HG02885 (cell line): ENCODE results near the gene RBM46.

Source experiments
- ATAC-seq: cut with Tn5 transposase; IDR thresholded peaks from one replicate; pipeline ENCODE4 v1.9.1; 2021; ENCODE audit warnings: mild to moderate bottlenecking; ENCODE audit not compliant: unreplicated experiment, poor library complexity

The RBM46 gene, protein sequence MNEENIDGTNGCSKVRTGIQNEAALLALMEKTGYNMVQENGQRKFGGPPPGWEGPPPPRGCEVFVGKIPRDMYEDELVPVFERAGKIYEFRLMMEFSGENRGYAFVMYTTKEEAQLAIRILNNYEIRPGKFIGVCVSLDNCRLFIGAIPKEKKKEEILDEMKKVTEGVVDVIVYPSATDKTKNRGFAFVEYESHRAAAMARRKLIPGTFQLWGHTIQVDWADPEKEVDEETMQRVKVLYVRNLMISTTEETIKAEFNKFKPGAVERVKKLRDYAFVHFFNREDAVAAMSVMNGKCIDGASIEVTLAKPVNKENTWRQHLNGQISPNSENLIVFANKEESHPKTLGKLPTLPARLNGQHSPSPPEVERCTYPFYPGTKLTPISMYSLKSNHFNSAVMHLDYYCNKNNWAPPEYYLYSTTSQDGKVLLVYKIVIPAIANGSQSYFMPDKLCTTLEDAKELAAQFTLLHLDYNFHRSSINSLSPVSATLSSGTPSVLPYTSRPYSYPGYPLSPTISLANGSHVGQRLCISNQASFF

DNA sequence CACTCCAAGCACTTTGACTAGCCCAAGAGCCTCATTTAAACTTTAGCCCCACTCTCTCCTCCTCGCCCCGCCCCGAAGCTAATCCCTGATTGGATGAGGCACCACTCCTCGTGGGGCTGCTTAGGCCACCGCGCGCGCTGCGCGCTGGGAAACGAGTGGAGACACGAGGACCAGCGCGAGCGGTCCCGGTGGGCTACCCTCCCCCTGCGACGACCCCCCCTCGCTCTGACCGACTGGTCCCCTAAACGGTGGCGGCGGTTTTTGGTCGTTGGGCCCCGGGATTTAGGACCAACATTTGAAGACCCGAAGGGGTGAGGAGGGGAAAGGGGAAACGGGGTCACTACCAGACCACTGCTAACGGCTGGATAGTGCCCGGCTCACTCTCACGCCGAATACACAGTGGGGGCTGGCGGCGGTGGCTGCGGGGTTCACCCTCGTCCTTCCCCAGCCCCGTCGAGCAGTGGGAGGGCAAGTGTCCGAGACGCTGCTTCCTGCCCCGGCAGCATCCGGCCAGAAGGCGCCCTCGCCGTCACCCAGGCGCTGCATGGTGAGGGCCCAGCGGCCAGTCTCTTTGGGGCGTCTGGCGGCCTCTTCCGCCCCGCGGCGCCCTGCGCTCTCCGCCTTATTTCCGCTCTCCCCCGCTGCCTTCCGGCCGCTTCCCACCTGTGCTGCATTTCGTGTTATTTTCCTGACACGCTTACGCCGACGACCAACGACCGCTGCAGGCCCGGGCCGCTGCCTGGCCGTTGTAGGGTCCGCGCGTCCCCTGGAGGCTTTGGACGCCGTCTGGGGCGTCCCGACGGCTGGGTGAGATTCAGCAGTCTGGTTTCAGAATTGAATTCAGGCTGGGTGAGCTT is at the start of gene RBM46:
TSS of gene RBM46 (plus strand) at position 147 of the 857 bp plus-strand sequence. CDS start 15,481 bp downstream, outside the sequence.
- ATAC-seq, result no peak

DNA sequence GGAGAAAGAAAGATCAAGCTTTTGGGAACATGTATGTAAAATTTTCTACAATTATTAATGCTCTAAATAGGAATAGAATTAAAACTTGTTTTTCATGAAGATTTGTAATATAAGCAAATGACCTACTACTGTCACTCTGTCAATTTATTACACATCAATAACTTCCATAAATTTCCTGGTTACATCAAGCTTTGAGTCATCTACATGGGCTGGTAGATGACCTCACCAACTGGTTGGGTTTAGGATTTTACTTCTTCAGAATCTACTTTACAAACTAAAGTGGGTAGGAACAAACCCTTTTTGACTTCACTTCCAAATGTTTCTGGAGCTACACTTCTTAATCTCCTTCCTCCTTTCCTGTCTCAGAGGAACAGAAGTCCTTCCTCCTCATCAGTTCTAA is 49.3 kb upstream of the RBM46 start:
- no peak for ATAC-seq

DNA sequence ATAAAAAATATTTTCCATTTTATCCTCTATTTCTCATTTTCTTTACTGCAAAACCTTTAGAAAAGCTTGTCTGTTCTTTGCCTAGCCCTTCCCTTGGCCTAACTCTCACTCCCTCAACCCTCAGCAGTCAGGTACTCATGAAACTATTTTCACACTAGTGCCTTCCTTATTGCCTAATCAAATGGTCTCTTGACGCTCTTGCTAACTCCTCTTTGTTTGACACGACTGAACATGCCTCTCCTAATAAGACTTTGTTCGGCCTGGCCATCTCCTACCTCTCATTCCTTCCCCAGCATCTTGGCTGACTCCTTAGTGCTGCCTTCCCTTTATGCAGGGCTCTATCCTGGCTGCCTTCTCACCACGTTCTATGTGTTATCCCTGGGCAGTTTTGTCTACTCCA is 48.4 kb upstream of the RBM46 start:
- ATAC-seq, result no peak

DNA sequence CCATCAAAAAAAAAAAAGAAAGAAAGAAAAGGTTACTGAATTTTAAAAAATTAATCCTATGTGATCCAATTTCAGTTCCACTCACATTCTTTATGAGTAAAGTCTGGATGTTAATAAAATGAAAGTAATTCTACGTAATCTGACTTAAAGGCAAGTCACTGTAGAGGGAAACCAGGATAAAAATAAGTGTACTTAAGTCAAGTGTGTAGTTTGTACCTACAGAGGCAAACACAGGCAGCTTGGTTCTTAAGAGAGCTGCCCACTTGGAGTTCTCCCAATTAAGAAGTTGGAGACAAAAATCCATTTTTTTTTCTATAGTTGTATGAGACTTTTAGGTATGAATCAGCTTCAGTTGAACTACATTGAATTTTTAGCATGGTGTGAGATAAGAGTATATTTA is 44.3 kb upstream of the RBM46 start:
- no peak for ATAC-seq

DNA sequence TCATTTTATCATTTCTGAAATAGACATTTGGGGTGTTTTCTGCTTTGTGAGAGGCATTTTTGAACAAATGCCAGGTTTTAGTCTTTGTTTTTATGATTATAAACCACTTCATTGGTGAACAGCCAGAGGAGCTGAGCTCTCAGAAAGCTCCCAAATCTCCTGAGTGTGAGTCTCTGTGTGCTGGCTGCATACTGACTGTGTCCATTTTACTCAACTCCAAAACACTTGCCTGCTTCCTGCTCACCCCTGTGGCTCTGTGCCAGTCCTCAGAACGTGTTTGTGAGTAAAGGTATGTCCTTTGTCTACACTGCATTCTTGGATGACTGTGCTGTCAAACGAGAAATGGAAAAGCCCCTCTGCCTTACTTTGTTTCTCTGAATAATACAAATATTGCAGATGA is 42.6 kb upstream of the RBM46 start:
- ATAC-seq, result no peak

DNA sequence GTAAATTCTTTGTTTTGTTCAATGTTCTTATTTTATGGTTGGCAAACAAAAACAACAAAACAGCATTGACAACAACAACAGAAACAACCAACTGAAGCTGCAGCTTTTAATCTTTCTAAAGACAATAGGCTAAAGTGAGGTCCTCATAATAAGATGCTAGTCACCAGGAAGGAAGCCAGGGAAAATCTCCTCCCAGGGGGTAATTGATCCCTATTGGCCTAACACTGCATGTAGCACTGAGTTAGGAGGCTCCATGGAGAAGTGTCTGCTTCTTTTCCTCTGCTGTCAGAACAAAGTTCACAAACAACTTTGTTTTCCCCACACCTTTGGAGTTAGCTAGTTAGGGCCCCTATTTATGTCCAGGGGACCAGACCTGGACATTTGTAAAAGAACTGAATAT is 42.0 kb upstream of the RBM46 start:
- no peak for ATAC-seq

DNA sequence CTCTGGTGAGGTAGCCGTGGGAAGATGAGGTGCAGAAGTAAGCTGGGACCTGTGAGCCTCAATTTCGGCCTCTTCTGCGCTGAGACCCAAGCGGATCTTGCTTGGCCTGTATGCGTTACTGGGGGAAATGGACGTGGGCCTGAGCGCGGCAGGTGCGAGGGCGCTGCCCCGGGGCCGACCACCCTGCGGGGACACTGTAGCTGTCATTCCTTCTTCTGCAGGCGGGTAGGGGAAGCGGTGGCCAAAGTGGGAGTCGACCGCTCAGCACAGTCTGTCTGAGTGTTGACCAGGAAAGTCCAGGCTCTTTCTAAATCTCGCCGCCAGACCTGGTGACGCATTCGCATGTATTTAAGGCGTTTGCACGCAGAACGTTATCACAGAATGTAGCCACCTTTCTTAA is 40.6 kb upstream of the RBM46 start:
- no peak for ATAC-seq

DNA sequence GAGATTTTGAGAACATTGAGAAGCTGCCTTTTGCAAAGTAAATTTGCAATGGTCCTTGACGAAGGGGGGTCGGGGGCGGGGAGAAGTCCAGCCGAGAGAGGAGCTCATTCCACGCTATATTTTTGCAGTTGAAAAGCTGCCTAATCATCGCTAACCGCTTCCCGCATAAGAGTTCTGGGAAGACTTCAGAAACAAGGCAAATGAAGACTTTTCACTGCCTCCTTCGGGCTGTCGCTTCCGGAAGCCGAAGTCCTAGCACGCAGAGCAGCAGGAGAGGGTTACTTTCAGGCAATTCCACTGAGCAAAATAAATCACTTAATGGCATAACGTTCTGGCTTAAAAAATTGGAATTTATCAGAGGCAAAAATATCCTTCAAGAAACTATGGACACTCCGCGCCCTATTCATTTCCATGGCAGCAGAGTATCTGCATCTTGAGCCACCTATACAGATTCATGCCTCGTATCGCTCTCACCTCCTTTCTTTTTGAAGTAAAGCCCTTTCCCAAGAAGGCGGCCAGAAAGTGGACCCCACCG is 39.9 kb upstream of the RBM46 start:
- no peak for ATAC-seq

DNA sequence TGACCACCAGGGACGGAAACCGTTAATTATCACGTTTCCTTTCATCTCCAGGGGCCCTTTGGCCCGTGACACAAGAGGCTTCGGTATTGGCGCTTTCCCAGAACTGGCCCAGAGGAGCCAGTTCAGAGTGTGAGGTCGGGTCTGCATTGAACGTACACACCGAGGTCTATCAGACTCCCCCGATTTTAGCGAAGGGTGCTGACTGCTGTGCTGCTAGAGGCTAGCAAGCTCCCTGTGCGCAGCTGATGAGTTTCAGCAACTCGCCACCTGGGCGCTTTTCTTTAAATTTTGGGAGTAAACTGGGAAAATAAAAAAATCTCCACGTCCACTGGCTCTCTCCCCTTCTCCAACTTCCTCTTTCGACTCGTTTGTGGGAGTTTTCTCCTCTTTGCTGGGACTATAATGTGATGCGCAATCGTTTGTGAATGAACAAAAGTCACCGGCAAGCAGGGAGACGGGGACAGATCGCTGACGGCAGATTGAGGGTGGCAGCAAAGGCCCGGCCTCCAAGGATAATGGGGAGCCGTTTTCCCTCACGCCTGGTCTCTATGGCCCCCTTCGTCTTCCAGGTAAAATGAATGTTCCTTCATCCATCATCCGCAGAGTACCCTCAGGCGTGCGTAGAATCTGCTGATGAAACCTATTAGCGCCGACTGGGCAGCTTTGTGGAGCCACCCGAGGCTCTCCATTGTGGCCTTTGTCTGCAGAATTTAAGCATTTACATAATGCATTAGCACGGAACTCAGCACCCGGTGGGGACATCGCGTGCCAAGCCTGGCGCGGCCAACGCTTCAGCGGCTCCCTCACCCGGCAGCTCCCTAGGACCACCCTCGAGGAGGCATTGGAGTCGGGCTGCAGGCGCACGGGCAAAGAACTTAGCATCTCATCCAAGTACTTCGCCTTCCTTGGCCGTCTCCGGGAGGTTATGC is 38.9 kb upstream of the RBM46 start:
- no peak for ATAC-seq

DNA sequence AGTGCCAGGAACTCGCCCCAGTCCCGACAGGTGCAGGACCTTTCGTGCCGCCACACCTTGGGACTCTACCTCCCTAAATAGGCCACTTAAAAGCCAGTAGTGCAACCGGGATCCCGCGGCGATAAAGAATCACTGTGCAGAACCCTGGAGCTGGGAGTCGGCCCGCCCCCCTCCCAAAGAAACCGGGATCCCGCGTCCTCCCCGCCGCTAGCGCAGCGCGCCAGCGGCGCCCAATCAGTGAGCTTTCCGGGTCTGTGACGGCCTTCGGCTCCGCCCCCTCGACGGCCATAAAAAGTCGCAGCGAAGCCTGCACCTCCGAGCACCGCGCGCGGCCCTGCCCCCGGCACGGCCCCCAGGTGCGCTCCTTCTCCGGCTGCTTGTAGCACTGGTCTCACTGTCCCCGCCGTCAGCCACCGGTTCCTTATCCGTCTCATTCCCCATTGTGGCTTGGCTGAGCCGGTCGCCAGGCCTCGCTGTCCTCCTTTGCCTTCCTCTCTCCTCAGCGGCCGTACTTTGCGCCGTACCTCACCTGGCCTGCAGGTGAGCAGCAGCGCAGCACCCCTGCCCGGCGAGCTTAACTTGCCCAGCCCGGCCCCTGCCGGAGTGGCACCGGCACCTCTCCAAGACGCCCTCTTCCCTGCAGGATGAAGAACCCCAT is 37.3 kb upstream of the RBM46 start, which contains the start of gene LRAT:
TSS of gene LRAT (plus strand) at position 318 of the 658 bp plus-strand sequence. CDS start at position 645, 327 bp downstream.
- ATAC-seq, result no peak

DNA sequence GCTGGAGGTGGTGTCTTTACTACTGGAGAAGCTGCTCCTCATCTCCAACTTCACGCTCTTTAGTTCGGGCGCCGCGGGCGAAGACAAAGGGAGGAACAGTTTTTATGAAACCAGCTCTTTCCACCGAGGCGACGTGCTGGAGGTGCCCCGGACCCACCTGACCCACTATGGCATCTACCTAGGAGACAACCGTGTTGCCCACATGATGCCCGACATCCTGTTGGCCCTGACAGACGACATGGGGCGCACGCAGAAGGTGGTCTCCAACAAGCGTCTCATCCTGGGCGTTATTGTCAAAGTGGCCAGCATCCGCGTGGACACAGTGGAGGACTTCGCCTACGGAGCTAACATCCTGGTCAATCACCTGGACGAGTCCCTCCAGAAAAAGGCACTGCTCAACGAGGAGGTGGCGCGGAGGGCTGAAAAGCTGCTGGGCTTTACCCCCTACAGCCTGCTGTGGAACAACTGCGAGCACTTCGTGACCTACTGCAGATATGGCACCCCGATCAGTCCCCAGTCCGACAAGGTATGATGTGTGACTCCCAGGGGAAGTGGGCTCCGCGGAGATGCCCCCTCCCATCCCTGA is 36.6 kb upstream of the RBM46 start:
- ATAC-seq, result no peak

DNA sequence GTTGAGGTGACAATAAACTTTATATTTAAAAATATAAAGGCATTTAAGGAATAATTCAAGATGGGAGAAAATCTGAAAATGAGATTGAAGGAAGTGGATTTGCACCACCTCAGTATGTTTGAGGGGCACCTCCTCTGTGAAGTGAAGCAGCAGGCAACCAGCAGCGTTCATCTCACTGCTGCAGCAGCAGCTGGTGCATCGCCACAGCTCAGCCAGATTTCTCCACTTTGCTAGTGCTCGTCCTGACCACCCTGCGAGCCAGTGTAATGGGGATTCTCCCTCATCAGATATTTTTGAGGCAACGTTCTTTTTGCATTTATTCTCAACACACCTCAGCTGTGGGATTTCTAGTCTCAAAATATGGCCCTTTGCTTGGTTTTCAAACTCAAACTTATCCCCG is 23.4 kb upstream of the RBM46 start:
- ATAC-seq, result no peak

DNA sequence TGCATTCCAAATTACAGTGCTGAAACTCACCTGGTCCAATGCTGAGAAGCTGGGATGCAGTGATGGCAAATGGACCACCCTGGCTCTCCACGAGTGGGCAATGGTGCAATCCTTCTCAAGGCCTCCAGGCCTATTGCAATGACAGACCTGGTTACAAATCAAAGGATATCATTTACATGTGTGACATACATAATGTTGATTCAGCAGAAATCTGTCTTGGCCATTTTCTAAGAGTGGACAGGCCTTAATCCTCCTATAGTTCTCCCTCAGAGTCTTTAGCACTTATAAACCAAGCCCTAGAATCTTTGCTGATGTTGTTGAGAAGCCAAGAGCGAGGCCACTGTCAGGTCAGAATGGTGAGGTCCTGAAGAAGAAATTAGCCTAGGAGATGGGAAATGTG is 20.2 kb upstream of the RBM46 start:
- ATAC-seq, result no peak

DNA sequence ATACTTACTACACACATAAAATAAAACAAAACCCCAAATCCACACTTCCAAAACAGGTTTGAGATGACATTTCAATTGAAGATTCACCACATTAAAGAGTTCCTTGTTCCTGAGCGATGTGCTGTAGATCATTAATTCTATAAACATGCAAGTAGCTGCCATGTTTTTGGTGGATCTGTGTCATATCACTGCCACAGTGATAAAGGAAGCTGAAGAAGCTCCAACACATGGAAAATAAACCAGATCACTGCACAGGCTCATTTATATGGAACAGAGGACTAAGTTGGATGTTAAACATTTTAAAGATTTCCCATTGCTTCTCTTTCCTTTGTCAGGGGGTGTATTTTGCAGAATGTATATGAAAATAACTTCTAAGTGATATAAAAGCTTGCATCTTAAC is 2.8 kb upstream of the RBM46 start:
- no peak for ATAC-seq

DNA sequence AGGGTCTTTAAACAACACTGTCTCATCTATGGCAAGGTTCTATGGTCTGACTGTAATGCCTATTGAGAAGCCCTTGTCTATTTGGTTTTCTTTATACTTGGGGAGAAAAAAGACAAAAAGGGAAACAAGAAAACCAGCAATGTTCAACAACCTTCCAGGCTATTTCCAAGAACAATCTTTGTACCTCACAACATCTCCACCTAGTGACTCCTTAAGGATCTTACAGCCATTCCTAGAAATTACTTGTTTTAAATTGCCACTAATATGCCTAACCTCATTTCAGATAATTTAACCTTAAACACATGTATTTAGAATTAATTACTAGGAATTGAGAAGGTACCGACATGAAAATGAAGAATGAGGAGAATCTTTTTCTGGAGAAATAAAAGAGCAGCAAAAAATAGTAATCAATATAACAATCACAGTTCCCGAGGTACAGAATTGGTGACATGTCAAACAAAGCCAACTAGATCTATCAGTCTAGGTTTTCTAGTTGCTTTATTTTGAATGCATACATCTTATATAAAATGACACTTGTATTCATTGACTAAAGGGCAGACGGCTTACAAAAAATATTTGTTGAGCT is 1.6 kb upstream of the RBM46 start:
- no peak for ATAC-seq

DNA sequence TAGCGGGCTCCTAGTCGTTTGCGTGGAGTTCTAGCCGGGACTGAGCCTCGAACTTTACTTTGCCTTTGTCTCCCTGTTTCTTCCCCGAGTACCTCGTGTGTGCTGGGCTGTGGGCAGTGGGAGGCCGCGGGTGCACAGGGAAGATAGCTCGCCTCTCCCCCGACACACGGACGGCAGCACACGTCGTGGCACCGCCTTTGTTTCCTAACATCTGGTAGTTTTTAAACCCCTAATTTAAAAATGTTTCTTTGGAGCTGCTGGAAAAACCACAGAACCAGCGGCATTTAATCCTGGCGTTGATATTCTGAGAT is 866 bp downstream of the RBM46 start:
- no peak for ATAC-seq

DNA sequence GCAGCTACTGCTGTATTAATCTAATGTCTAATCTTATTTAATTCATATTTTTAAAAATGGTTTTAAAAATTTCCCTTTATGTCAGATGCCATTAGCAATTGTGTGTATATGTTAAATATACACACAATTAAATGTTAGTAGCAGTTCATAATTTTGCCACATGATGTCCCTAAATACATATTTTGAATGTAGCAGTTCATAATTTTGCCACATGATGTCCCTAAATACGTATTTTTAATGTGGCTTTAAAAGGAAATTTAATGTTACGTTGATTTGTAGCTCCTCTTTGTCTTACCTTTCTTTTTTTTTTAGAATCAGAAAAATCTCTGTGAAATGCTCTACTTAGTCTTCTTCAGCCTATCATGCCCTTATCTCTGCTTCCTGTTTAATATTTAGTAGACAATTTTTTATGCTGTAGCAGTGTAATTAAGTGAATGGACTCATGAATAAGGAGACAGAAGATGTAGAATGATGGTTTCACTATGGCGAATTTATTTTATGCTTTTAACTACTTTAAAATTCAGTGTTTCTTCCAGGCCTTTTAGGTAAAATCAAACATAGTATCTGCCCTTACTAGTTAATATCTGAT is 26.1 kb downstream of the RBM46 start:
- ATAC-seq, result peak; percentile 87

DNA sequence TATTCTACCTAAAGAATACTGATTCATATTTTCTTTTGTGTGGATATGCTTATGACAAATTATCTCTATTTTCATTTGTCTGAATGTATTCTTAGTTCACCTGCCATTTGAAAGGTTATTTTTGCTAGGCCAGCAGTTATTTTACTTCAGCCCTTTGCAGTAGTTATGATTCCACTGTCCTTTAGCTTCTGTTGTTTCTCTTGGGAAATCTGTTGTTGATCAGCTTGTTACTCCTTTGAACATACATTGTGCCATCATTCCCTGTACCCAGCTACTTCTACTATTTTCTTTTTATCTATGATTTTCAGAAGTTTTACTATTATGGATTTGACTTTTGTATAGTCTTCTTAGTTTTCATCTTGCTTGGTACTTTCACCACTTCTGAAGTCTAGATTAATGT is 37.2 kb downstream of the RBM46 start:
- no peak for ATAC-seq
